Large intestine (tissue), 3 donors: ENCODE results near the gene TOR1AIP2. TPM values are rescaled to one million over a fixed set of nuclear protein-coding genes. Genes with fewer than 3 reads are reported as not detected.

Source experiments
- DNase-seq, 2 donors: peaks; one replicate each; pipeline versions ENCODE4 v3.0.0 to v3.0.0-alpha.2; 2013
- H3K27ac ChIP-seq: one replicate; pipeline ENCODE4 v1.5.1; 2013; ENCODE audit warnings: low read length
- H3K27me3 ChIP-seq: 2 replicates; pipeline ENCODE4 v1.6.1; 2013; ENCODE audit warnings: low read length; ENCODE audit not compliant: control insufficient read depth, insufficient read depth
- H3K36me3 ChIP-seq: 2 replicates; pipeline ENCODE4 v1.6.1; 2013; ENCODE audit warnings: low read length; ENCODE audit not compliant: control insufficient read depth, insufficient read depth
- H3K4me1 ChIP-seq: one replicate; pipeline ENCODE4 v1.6.1; 2013; ENCODE audit warnings: low read length; ENCODE audit not compliant: control insufficient read depth, insufficient read depth
- H3K4me3 ChIP-seq: one replicate; pipeline ENCODE4 v1.5.1; 2013; ENCODE audit warnings: low read length
- H3K9me3 ChIP-seq: one replicate; pipeline ENCODE4 v1.6.1; 2013; ENCODE audit warnings: mild to moderate bottlenecking, low read depth, low read length, moderate library complexity; ENCODE audit not compliant: control insufficient read depth
- WGBS: methylation state at CpG from one replicate; pipeline ENCODE4 v1.1.5; 2013; ENCODE audit warnings: low lambda C conversion rate; ENCODE audit not compliant: insufficient coverage; 5-methylcytosine and 5-hydroxymethylcytosine counted together
- polyA plus RNA-seq: library from polyadenylated mRNA; unstranded; fragments of 120-200 nt; gene quantifications from one replicate; pipeline ENCODE4 v1.2.1, GENCODE V29; 2013

TOR1AIP2 gene
- polyA plus RNA-seq, 1 donor: 54.0 TPM

GRCh38 chr1:179826626-179827280 is 50.9 kb downstream of the TOR1AIP2 start:
- Histone ChIP-seq H3K4me3 (no peak overlapping the region), H3K27me3 (no peaks in the 10 kb centered on the region), H3K4me1 (no peaks in the 10 kb centered on the region), H3K27ac (no peak overlapping the region), H3K9me3 (no peaks in the 10 kb centered on the region), H3K36me3 (no peaks in the 10 kb centered on the region)
- WGBS: no CpG with 5 or more reads among the region's 7 CpGs
- no peak for DNase-seq

- H3K27ac ChIP-seq: no peak overlapping the region
- no peaks in the 10 kb centered on the region for H3K4me1 ChIP-seq
- H3K27me3 ChIP-seq: no peaks in the 10 kb centered on the region
- no CpG with 5 or more reads among the region's 13 CpGs for WGBS
- H3K9me3 ChIP-seq: no peaks in the 10 kb centered on the region
- no peak overlapping the region for H3K4me3 ChIP-seq
- DNase-seq: no peak
- H3K36me3 ChIP-seq: no peaks in the 10 kb centered on the region
Observed at GRCh38 chr1:179825798-179826460, 51.7 kb downstream of the TOR1AIP2 start.

GRCh38 chr1:179825206-179825605 is 52.4 kb downstream of the TOR1AIP2 start:
- WGBS: no CpG with 5 or more reads among the region's 8 CpGs
- DNase-seq: no peak
- no peak overlapping the region for H3K4me3 ChIP-seq
- no peaks in the 10 kb centered on the region for H3K36me3 ChIP-seq
- no peaks in the 10 kb centered on the region for H3K4me1 ChIP-seq
- H3K9me3 ChIP-seq: no peaks in the 10 kb centered on the region
- no peaks in the 10 kb centered on the region for H3K27me3 ChIP-seq
- H3K27ac ChIP-seq: no peak overlapping the region

- no CpG with 5 or more reads among the region's 6 CpGs for WGBS
- Histone ChIP-seq H3K4me1 (no peaks in the 10 kb centered on the region), H3K27ac (no peak overlapping the region), H3K36me3 (no peaks in the 10 kb centered on the region), H3K9me3 (no peaks in the 10 kb centered on the region), H3K27me3 (no peaks in the 10 kb centered on the region), H3K4me3 (no peak overlapping the region)
- no peak for DNase-seq
Observed at GRCh38 chr1:179824265-179824664, 53.3 kb downstream of the TOR1AIP2 start.

- Histone ChIP-seq H3K27ac (no peak overlapping the region), H3K36me3 (no peaks in the 10 kb centered on the region), H3K4me3 (no peak overlapping the region), H3K9me3 (no peaks in the 10 kb centered on the region), H3K27me3 (no peaks in the 10 kb centered on the region), H3K4me1 (no peaks in the 10 kb centered on the region)
- no peak for DNase-seq
- WGBS: no CpG with 5 or more reads among the region's 4 CpGs
Observed at GRCh38 chr1:179823693-179824092, 53.9 kb downstream of the TOR1AIP2 start.

GRCh38 chr1:179822065-179822464 is 55.5 kb downstream of the TOR1AIP2 start:
- Histone ChIP-seq H3K9me3 (no peaks in the 10 kb centered on the region), H3K27ac (no peak overlapping the region), H3K36me3 (no peaks in the 10 kb centered on the region), H3K4me1 (no peaks in the 10 kb centered on the region), H3K4me3 (no peak overlapping the region), H3K27me3 (no peaks in the 10 kb centered on the region)
- no peak for DNase-seq
- 90% methylated on average over 2 of the region's 2 CpGs for WGBS

- H3K4me3 ChIP-seq: no peak overlapping the region
- no CpG with 5 or more reads among the region's 9 CpGs for WGBS
- H3K27ac ChIP-seq: no peak overlapping the region
- H3K27me3 ChIP-seq: no peaks in the 10 kb centered on the region
- H3K9me3 ChIP-seq: no peaks in the 10 kb centered on the region
- no peaks in the 10 kb centered on the region for H3K36me3 ChIP-seq
- H3K4me1 ChIP-seq: no peaks in the 10 kb centered on the region
- no peak for DNase-seq
Observed at GRCh38 chr1:179821524-179821923, 56.1 kb downstream of the TOR1AIP2 start.

- no peaks in the 10 kb centered on the region for H3K27me3 ChIP-seq
- peaks cover 3% of the 10 kb centered on the region for H3K4me1 ChIP-seq
- H3K9me3 ChIP-seq: no peaks in the 10 kb centered on the region
- H3K27ac ChIP-seq: no peak overlapping the region
- WGBS: 80% methylated on average over 1 of the region's 9 CpGs
- H3K36me3 ChIP-seq: no peaks in the 10 kb centered on the region
- no peak overlapping the region for H3K4me3 ChIP-seq
- DNase-seq: no peak
Observed at GRCh38 chr1:179820226-179820970, 57.2 kb downstream of the TOR1AIP2 start.

GRCh38 chr1:179818743-179819173 is 58.8 kb downstream of the TOR1AIP2 start:
- no peak for DNase-seq
- Histone ChIP-seq H3K4me1 (peaks cover 11% of the 10 kb centered on the region), H3K9me3 (no peaks in the 10 kb centered on the region), H3K27me3 (no peaks in the 10 kb centered on the region), H3K27ac (no peak overlapping the region), H3K4me3 (no peak overlapping the region), H3K36me3 (no peaks in the 10 kb centered on the region)
- no CpG with 5 or more reads among the region's 14 CpGs for WGBS

GRCh38 chr1:179818260-179818659 is 59.3 kb downstream of the TOR1AIP2 start:
- DNase-seq: no peak
- no peaks in the 10 kb centered on the region for H3K27me3 ChIP-seq
- no peaks in the 10 kb centered on the region for H3K36me3 ChIP-seq
- no peak overlapping the region for H3K4me3 ChIP-seq
- no CpG with 5 or more reads among the region's 7 CpGs for WGBS
- H3K9me3 ChIP-seq: no peaks in the 10 kb centered on the region
- H3K27ac ChIP-seq: no peak overlapping the region
- peaks cover 11% of the 10 kb centered on the region for H3K4me1 ChIP-seq
